GM21515 (cell line): ENCODE measurements around the gene BMERB1.
"Not testable (repeated sequence)": the region's sequence is repeated elsewhere in the genome, so short reads cannot be mapped to it uniquely, and the experiment has no call there.

Experiments
- ATAC-seq: cut with Tn5 transposase; IDR thresholded peaks from one replicate; pipeline ENCODE4 v1.9.1; 2021; ENCODE audit not compliant: unreplicated experiment

The BMERB1 gene

DNA sequence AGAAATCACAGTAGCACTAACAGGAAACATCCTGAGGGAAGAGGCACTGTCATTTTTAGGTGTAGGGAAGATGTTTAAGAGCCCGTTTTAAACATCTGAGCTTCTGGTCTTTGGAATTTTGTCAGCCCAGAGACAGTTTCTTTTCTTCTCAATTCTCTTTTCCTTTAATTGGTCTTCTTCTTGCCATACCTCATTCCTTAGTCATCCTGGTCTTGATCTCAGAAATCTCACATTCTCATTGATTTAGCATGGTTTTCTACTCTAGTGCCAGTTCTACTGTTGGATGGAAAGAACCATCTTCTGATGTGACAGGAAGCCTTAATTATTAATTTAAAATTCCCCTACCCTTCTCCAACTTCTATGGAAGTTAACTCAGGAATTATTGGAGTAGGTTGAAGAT lies 25.4 kb downstream of the BMERB1 start:
- ATAC-seq = no peak

DNA sequence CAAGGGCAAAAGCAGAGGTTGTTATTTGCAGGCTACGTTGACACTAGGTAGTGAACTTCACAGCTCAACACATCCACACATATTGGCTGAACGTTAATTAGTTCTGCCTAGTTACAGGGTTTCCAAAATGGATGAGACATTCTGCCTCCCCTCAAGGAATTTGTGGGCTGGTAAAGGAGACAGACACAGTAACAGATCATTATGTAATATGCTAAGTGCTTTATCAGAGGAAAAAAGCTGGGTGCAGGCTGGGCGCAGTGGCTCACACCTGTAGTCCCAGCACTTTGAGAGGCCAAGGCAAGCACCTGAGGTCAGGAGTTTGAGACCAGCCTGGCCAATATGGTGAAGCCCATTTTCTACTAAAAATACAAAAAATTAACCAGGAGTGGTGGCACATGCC lies 26.2 kb downstream of the BMERB1 start:
- no peak for ATAC-seq

DNA sequence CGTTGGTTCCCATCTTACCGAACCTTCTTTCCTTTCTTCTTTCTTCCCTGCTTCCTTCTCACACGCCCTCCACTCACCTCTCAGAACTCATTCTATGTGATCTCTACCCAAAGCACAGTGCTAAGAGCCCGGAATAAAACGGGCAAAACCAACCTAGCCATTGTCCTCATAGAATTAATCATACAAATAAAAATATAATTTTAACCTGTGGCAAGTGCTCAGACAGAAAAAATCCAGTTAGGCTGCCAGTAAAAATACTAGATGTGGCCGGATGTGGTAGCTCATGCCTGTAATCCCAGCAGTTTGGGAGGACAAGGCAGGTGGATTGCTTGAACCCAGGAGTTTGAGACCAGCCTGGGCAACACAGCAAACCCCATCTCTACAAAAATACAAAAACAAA lies 27.0 kb downstream of the BMERB1 start:
- no peak for ATAC-seq

DNA sequence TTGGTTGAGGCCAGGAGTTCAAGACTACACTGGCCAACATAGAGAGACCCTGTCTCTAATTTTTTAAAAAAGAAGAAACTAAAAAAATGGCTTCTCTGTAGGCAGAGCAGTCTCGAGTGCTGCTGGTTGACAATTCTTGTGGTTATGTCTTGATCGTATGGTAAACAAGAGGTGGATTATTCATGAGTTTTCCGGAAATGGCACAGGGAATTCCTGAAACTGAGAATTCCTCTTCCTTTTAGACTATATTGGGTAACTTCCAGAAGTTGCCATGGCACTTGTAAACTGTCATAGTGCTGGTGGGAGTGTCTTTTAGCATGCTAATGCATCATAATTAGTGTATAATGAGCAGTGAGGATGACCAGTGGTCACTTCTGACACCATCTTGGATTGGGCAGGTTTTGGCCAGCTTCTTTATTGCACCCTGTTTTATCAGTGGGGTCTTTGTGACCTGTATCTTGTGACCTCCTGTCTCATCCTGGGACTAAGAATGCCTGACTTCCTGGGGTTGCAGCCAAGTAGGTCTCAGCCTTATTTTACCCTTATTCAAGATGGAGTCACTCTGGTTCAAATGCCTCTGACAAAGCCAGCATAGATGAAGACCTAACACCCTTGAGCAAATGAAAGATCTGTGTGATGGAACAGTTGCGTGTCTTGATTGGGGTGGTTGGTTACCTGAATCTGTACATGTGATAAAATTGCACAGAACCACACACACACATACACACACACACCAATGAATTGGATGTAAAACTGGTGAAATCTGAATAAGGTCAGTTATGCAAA lies 30.2 kb downstream of the BMERB1 start:
- ATAC-seq = no peak

DNA sequence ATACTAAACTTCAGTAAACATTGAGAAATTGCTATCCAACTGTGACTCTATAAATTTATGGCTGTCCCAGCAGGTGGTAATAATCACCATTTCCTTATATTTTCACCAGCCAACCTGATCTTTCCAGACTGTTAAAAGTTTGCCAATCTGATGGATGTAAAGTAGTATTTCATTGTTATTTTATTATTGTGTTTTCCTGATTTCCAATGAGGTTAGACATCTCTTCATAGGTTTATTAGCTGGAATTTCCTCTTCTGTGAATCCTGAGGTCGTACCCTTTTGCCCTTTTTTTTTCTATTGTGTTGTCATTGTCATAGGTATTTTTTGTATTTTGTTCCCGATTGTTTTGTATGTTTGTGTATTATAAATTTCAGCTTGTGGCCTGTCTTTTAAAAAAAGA lies 31.7 kb downstream of the BMERB1 start:
- ATAC-seq = no peak

DNA sequence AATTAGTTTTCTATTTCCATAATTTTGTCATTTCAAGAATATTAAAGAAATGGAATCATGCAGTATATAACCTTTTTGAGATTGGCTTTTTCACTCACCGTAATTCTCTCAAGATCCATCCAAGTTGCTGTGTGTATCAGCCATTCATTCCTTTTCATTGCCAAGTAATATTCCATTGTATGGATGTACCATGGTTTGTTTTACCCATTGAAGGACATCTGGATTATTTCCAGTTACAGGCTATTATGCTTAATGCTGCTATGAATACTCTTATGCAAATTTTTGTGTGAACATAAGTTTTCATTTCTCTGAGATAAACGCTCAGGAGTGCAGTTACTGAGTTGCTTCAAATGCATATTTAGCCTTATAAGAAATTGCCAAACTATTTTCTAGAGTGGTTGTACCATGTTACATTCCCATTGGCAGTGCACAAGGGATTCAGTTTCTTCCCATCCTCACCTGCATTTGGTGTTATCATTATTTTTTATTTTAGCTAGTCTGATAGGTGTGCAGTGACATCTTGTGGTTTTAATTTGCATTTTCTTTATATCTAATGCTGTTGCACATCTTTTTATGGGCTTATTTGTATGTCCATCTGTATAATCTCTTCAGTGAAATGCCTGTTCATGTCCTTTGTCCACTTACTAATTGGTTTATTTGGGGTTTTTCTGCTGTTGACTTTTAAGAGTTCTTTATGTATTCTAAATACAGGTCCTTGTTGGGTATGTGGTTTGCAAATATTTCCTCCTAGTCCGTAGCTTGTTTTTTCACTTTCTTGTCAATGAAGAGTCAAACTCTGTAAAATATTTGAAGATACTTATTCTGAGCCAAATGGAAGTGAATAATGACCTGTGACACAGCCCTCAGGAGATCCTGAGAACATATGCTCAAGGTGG lies 32.7 kb downstream of the BMERB1 start:
- no peak for ATAC-seq

DNA sequence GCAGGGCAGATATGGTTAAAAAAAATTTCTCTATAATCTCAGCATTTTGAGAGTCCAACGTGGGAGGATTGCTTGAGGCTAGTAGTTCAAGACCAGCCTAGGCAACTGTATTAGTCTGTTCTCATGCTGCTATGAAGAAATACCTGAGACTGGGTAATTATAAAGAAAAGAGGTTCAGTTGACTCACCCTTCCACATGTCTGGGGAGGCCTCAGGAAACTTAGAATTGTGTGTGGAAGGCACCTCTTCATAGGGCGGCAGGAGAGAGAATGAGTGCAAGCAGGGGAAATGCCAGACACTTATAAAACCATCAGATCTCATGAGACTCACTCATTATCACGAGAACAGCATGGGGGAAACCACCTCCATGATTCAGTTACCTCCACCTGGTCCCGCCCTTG lies 42.6 kb downstream of the BMERB1 start:
- not testable (repeated sequence) for ATAC-seq

DNA sequence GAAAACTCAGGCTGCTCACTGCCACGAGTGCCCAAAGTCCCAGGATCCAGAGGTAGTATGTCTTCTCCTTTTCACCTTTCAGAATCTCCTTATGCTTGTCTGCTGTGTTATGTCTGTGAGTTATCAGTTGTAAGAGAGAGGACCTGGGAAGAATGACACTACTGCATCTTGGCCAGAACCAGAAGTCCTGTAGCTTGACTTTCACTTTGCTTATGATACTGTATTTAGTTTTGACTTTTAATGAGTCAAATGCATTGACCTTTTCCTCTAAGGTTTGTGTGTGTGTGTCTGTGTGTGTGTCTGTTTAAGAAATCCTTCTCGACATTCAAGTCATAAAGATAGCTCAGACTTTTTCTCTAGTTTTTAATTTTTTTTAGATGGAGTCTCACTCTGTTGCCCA lies 43.4 kb downstream of the BMERB1 start:
- ATAC-seq = no peak

DNA sequence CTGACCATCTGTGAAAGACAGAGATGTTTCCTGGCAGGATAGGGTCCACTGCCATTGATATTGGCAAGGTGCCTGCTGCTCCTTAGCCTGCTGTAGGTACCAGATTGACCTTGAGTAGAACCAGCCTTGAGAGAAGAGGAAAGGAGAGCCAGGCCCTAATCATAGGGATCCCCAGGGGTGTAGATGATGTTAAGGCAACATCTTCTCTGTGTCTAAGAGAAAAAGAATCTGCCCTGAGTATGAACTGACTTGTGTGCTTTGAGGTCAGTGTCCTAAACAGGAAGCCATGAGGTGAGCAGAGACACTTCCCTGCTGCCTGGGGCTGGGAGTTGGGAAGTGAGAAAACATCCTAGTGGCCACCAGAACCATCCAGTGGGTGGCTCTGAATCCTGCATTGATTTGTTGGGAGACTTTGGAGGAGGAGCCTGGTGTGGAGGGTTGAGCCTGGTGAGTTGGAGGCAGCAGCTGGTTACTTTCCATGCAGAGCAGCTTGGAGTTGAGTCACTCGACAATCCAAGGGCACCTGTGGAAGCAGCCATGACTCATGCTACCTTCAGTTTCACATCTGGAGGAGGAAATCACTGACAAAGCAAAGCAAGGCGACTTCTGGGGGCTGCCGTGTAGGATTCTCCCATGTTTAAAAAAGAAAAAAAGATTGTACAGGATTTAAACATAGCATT lies 47.8 kb downstream of the BMERB1 start:
- ATAC-seq = no peak

DNA sequence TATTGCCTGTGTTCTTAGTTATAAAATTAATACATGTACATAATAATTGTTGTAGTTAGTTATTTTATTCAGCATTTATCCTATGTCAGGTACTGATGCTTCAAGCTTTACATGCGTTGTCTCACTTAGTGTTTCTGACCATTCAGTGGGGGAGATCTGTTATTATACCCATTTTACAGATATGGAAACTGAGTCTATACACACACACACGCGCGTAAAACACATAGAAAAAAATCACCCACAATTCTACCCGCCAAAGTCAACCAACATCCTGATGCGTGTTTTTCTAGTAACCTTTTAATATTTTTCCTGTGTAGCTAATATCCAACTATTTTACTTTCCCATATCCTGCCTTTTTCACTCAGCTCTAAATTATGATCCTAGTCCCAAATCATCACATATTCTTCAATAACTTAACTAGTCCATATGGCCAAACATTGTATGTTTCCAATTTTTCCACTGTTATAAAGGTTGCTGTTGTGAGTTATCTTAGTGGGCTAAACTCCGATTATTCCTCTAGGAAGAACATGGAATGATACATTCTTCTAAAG lies 48.4 kb downstream of the BMERB1 start:
- no peak for ATAC-seq

DNA sequence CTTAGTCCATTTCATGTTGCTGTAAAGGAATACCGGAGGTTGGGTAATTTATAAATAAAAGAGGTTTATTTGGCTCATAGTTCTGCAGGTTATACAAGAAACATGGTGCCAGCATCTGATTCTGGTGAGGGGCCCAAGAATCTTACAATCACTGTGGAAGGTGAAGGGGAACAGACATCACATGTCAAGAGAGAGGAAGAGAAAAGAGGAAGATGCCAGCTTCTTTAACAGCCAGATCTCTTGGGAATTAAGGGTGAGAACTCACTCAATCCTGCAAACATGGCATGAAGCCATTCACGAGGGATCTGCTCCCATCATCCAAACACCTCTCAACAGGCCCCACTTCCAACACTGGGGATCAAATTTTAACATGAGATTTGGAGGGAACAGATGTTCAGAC lies 49.5 kb downstream of the BMERB1 start:
- no peak for ATAC-seq

DNA sequence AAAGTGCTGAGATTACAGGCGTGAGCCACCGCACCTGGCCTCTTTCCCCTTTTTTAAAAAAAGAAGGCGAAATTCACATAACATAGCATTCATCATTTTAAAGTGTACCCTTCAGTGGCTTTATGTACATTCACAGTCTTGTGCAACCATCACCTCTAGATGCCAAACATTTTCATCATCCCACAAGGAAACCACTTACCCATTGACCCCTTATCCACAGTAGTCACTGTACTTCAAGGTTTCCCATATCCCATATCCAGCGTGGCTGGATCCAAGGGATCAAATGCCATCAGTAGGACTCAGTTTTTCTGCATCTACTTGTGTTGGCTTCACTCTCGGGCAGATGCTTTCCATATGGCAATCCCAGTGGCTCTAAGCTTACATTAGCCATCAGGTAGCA lies 50.3 kb downstream of the BMERB1 start:
- ATAC-seq = no peak

DNA sequence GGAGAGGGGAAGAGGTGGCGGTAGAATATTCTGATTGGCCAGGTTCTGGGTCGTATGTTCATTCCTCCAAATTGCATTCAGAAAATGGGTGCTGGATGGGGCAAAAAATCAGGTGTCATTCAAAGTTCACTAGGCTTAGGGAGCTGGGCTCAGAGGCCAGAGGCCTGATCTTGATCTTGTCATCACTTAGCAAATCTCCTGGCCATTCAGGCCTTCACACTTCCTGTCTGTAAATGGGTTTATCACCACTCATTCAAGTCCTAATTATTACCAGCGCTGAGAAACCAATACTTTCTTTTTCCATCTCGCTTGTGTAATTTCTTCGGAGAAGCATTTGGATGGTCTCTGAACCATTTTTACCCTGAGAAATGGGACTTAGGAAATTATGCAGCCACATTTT lies 50.8 kb downstream of the BMERB1 start:
- no peak for ATAC-seq

DNA sequence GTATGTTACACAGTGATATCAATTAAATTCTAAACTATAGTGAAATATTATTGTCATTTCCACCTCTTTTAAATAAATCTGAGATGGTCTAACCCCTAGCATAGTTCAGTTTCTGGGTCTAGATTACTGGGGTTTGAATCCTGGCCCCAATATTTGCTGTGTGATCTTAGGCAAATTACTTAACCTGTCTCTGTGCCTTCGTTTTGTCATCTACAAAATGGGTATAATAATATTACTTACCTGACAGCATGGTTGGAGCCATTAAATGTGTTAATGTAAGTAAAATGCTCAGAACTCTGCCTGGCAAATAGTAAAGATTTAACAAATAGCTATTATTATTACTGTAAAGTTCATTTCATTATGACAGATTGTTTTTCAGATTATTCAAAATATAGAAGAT lies 52.3 kb downstream of the BMERB1 start:
- no peak for ATAC-seq

DNA sequence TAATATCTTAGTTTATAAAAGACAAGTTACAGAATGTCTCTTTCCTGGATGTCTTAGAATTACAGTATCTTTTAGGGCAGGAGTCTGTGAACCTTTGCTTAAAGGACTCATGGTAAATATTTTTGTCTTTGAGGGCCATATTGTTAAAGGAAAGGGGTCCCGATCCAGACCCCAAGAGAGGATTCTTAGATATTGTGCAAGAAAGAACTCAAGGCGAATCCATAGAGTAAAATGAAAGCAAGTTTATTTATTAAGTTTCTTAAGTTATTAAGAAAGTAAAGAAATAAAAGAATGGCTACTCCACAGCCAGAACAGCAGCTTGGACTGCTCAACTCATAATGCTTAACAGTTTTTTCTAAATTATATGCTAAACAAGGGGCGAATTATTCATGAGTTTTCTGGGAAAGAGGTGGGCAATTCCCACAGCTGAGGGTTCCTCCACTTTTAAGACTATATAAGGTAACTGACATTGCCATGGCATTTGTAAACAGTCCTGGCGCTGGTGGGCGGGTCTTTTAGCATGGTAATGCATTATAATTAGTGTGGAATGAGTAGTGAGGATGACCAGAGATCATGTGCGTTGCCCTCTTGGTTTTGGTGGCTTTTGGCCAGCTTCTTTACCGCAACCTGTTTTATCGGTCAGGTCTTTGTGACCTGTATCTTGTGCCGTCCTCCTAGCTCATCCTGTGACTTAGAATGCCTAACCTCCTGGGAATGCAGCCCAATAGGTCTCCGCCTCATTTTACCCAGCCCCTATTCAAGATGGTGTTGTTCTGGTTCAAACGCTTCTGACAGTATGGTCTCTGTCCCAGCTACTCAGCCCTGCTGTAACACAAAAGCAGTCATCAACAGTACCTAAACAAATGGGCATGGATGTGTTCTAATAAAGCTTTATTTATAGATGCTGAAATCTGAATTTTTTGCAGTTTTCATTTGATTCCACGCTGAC lies 53.2 kb downstream of the BMERB1 start:
- ATAC-seq = no peak

DNA sequence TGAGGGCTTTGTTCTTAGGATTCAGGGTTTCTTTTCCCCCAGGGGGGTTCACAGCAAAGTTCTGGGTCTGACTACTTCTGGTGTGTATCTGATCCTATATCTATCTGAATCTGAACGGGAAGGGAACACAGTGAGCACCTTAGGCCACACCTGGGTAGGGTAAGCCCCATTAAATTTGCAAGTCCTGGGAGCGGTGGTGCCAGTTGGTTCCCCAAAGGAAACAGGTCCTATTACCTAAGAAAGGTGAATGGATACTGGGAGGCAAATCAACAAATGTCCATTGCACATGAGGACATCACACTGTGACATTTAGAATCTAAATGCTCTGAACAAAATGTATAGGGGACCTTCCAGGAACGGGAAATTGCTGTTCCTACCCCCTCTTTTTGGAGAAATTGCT lies 54.6 kb downstream of the BMERB1 start:
- no peak for ATAC-seq

DNA sequence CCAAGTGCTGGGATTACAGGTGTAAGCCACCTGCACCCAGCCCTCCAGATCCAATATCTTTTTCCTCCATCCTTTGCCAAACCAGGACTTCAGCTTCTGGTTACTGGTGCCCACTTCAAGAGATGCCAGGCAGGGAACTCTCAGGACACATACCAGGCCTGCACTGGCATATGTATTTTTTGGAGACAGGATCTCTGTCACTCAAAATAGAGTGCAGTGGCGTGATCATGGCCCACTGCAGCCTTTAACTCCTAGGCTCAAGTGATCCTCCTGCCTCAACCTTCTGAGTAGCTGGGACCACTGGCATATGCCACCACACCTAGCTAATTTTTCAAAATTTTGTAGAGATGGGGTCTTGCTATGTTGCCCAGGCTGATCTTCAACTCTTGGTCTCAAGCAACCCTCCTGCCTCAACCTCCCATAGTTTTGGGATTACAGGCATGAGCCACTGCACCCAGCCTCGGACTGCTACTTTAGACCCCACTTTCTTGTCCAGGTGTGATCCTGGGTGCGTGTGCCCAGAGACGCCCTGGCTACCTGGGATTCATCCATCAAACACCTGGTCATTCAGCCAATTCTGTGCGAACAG lies 55.8 kb downstream of the BMERB1 start:
- ATAC-seq = no peak

DNA sequence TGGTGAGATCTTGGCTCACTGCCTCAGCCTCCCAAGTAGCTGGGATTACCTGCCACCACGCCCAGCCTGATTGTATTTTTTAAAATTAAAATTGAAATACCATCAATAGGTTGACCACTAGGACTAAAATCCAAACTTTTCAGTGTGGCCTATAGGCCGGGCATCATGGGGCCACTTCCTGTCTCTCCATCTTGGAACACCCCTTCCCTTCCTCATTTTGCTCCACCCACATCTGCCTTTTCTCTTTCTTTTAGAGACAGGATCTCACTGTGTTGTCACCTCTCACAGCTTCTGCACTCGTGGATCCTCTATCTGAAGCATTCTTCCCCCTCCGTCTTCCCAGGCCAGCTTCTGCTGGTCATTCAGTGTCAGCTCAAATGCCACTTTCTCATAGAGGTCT lies 57.0 kb downstream of the BMERB1 start:
- no peak for ATAC-seq

DNA sequence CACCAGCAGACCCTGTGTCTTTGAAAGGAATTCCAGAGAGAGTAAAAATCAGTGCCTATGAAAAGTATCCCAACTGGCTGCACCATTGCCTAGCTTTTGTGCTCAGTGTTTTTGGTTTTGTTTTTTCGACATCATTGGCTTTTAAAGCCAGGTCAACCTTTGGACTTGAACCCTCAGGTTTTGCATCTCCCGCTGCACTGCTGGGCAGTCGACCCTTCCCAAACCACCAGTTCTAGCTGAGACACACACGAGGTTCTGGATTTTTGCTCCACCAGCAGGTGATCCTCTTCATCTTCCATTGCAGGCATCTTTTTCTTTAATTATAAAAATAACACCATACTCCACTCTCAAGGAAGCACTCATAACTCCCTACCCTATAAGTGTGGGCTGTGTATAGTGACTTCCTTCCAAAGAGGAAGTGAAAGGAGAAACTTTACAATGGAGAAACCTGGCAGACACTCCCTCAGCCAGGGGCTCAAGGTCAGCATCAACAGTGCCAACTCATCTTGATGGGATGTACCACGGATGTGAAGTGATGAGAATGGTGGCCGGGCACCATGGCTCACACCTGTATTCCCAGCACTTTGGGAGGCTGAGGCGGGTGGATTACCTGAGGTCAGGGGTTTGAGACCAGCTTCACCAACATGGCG lies 57.8 kb downstream of the BMERB1 start:
- ATAC-seq = no peak
